Measurements from ENCODE around the gene PLEKHG4B. TPM values are rescaled to one million over a fixed set of nuclear protein-coding genes. Genes with fewer than 3 reads are reported as not detected.
A peak's percentile ranks its signal among the peaks of the same experiment; 100 is the strongest.

The PLEKHG4B gene
- total and polyA plus RNA-seq, 4 experiments from 2014 or later = not detected

DNA sequence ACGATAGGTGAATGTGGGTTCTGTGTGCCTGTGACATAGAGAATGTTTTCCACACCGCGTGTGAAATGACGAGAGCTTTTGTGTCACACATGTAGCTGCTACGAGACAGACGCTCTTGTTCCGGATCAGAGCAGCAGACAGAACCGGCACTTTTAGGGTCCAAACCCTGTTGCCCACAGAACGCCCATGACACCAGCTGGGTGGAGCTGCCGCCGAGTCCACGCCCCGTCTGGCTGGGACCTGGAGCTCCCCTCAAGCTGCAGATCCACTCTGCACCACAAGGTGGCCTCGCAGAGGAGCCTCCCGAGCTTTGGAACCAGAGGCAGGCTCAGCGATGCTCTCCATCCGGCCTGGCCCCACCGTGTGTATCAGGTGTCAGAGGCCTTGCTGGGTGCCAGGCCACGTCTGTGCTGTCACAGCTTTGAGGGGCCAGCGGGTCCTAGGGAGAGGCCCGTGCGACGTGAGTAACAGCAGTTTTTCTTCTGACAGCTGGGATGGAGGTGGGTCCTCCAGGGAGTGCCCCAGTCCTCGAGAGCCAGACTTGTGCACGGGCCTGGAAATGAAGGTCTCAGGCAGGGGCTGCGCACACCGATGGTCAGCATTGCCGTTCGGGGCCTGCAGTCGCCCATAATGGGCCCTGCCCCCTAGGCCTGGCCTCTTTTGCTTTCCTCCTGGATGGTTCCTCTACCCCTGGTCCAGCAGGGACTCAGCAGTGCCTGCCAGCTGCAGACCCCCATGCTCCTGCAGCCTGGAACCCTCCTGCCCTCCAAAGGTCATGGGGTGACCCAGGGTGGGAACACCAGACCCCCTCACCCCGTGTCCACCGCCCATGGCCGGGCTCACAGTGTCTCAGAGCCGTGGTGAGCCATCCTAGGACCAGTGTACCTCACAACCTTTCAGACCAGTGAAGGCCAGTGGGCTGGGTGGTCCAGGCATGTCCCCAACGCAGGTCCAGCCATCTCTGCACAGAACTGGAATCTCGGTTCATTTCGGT is 96.8 kb downstream of the PLEKHG4B start:
- peaks cover 4 to 11% (median 7%) of the 10 kb centered on the region in 4 donors for H3K4me1 Mint-ChIP-seq
- H3K36me3 ChIP-seq (ENCODE audit: insufficient read depth, low read length) = no peaks in the 10 kb centered on the region
- no peaks in the 10 kb centered on the region for H3K9me3 ChIP-seq (ENCODE audit: control insufficient read depth in 1 of 2, low read length in 2 of 2)
- peak; percentile 80 to 83 (median 82) for DNase-seq
- intact Hi-C loops (cut with micrococcal nuclease) = loop anchor here (1.0 kb wide), 2 partner anchors 32 to 237 kb away; no protein-coding TSS in a partner anchor
- H3K4me3 ChIP-seq (ENCODE audit: low read length in 2 of 2) = no peak overlapping the region
- peaks cover 8 to 15% of the 10 kb centered on the region in 2 donors for H3K27me3 Mint-ChIP-seq
- no peaks in the 10 kb centered on the region for H3K36me3 Mint-ChIP-seq
- H3K27ac ChIP-seq (ENCODE audit: low read depth, low read length) = no peak overlapping the region
- H3K9me3 Mint-ChIP-seq = peaks cover 0 to 3% (median 0%) of the 10 kb centered on the region in 8 donors
- peak overlapping the region in 4 of 8 donors; percentile 8 to 62 (median 44) for H3K4me3 Mint-ChIP-seq
- CTCF ChIA-PET (ENCODE audit: partially characterized antibody) = interaction anchor here (0.8 to 2.1 kb wide), 23 partner anchors 8 to 265 kb away, joined by 3 to 19 read pairs (median 4); partner anchors contain the start of genes CCDC127, PDCD6 and SDHA
- POLR2A ChIA-PET (ENCODE audit: partially characterized antibody) = interaction anchor here (1.1 to 1.2 kb wide), 3 partner anchors 26 to 82 kb away, joined by 3 to 18 read pairs (median 3); partner anchors contain the start of genes CCDC127, PDCD6 and SDHA
- H3K4me1 ChIP-seq (ENCODE audit: insufficient read depth, low read length) = peaks cover 10% of the 10 kb centered on the region
- peaks cover 6% of the 10 kb centered on the region for H3K27me3 ChIP-seq (ENCODE audit: insufficient read depth, low read length)
- peak overlapping the region in 6 of 7 donors; percentile 12 to 66 (median 34) for H3K27ac Mint-ChIP-seq

DNA sequence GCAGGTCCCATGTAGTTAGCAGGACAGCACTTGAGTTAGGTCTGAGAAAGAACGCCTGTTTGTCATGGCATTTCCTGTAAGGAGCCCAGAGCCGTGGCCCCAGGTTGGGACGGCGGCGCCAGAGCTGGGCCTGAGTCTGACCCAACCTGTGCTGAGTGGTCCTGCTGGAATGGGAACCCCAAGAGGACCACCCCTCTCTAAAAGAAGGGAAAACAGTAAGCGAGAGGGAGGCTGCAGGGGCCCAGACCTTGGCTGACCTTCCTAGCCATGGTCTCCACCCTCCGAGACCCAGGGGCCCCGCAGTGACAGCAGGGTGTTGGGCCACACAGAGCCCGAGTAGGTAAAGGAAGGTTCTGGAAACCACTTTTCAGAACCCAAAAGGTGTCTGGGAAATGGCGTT is 97.5 kb downstream of the PLEKHG4B start:
- Mint-ChIP-seq H3K4me1 (peaks cover 4 to 11% (median 7%) of the 10 kb centered on the region in 4 donors), H3K27me3 (peaks cover 8 to 15% of the 10 kb centered on the region in 2 donors), H3K36me3 (no peaks in the 10 kb centered on the region), H3K4me3 (no peak overlapping the region), H3K27ac (no peak overlapping the region), H3K9me3 (peaks cover 0 to 3% (median 0%) of the 10 kb centered on the region in 8 donors)
- POLR2A ChIA-PET (ENCODE audit: partially characterized antibody) = interaction anchor here (1.1 kb wide), 1 partner anchor 25 kb away, joined by 3 read pairs; no protein-coding TSS in a partner anchor
- Histone ChIP-seq H3K27me3 (ENCODE audit: insufficient read depth, low read length) (peaks cover 6% of the 10 kb centered on the region), H3K9me3 (ENCODE audit: control insufficient read depth in 1 of 2, low read length in 2 of 2) (no peaks in the 10 kb centered on the region), H3K4me3 (ENCODE audit: low read length in 2 of 2) (no peak overlapping the region), H3K27ac (ENCODE audit: low read depth, low read length) (no peak overlapping the region), H3K36me3 (ENCODE audit: insufficient read depth, low read length) (no peaks in the 10 kb centered on the region), H3K4me1 (ENCODE audit: insufficient read depth, low read length) (peaks cover 10% of the 10 kb centered on the region)
- CTCF ChIA-PET (ENCODE audit: partially characterized antibody) = interaction anchor here (1.3 to 1.5 kb wide), 2 partner anchors 9 to 30 kb away, joined by 6 read pairs; no protein-coding TSS in a partner anchor
- DNase-seq = no peak
- intact Hi-C loops (cut with micrococcal nuclease) = no loop called here

DNA sequence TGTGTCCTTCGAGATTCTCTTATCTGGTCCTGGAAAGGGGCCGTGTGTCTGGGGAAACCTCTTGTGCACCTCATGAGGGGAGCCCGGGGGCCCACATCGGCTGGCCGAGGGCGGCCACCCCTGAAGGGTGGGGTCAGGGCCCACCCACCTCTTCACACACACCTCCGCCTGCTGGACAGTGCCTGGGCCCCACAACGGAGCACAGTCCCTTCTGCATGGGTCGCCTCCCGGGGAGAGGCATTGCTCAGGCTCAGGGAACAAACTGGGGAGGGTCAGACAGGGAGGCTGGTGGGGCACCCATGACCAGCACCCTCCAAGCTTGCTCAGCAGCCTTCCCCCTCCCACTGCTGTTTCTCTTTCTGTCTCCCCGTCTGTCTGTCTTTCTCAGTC is 98.0 kb downstream of the PLEKHG4B start:
- no peaks in the 10 kb centered on the region for H3K36me3 Mint-ChIP-seq
- intact Hi-C loops (cut with micrococcal nuclease) = no loop called here
- Histone ChIP-seq H3K27ac (ENCODE audit: low read depth, low read length) (no peak overlapping the region), H3K4me1 (ENCODE audit: insufficient read depth, low read length) (peaks cover 10% of the 10 kb centered on the region), H3K36me3 (ENCODE audit: insufficient read depth, low read length) (no peaks in the 10 kb centered on the region), H3K4me3 (ENCODE audit: low read length in 2 of 2) (no peak overlapping the region), H3K27me3 (ENCODE audit: insufficient read depth, low read length) (peaks cover 6% of the 10 kb centered on the region), H3K9me3 (ENCODE audit: control insufficient read depth in 1 of 2, low read length in 2 of 2) (no peaks in the 10 kb centered on the region)
- H3K9me3 Mint-ChIP-seq = peaks cover 0 to 3% (median 0%) of the 10 kb centered on the region in 8 donors
- no peak overlapping the region for H3K4me3 Mint-ChIP-seq
- DNase-seq = no peak
- peak overlapping the region in 1 of 7 donors; percentile 14 for H3K27ac Mint-ChIP-seq
- peaks cover 4 to 11% (median 7%) of the 10 kb centered on the region in 4 donors for H3K4me1 Mint-ChIP-seq
- peaks cover 8 to 15% of the 10 kb centered on the region in 2 donors for H3K27me3 Mint-ChIP-seq
- CTCF ChIA-PET (ENCODE audit: partially characterized antibody) = interaction anchor here (1.2 kb wide), 1 partner anchor 241 kb away, joined by 3 read pairs; no protein-coding TSS in a partner anchor
- POLR2A ChIA-PET (ENCODE audit: partially characterized antibody) = no interaction called here

DNA sequence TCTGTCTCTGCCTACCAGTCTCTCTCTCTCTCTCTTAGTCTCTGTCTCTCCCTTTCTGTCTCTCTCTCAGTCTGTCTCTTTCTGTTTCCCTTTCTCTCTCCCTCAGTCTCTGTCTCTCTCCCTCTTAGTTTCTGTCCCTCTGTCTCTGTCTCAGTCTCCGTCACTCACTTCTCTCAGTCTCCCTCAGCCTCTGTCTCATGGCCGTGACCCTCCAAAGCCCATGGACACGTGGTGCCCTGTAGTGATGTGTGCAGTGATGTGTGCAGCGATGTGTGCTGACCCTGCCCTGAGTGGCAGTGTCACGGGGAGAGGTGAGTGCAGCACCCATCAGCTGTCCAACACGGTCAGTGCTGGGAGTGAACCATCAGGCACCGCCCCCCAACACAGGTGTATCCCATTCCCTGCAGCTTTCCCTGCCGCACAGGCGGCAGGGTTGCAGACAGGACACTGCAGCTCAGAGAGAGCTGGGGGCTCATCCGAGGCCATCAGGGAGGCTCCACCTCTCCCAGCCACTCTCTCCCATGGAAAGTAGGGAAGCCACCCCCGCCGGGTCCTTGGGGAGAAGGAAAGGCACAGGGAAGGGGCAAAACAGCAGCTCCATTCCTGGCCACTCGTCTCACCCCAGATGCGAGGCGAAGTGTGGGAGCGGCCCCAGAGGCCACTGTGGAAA is 98.5 kb downstream of the PLEKHG4B start:
- H3K9me3 ChIP-seq (ENCODE audit: control insufficient read depth in 1 of 2, low read length in 2 of 2) = no peaks in the 10 kb centered on the region
- Mint-ChIP-seq H3K9me3 (peaks cover 0 to 3% (median 0%) of the 10 kb centered on the region in 8 donors), H3K27me3 (peaks cover 8 to 15% of the 10 kb centered on the region in 2 donors), H3K27ac (peak overlapping the region in 1 of 7 donors; percentile 14), H3K4me1 (peaks cover 4 to 11% (median 7%) of the 10 kb centered on the region in 4 donors), H3K4me3 (no peak overlapping the region), H3K36me3 (no peaks in the 10 kb centered on the region)
- H3K4me3 ChIP-seq (ENCODE audit: low read length in 2 of 2) = no peak overlapping the region
- intact Hi-C loops (cut with micrococcal nuclease) = no loop called here
- ChIA-PET CTCF (ENCODE audit: partially characterized antibody) (interaction anchor here (0.8 to 1.2 kb wide), 2 partner anchors 13 to 240 kb away, joined by 3 read pairs; no protein-coding TSS in a partner anchor), POLR2A (ENCODE audit: partially characterized antibody) (interaction anchor here (1.2 kb wide), 1 partner anchor 28 kb away, joined by 3 read pairs; no protein-coding TSS in a partner anchor)
- peaks cover 6% of the 10 kb centered on the region for H3K27me3 ChIP-seq (ENCODE audit: insufficient read depth, low read length)
- H3K4me1 ChIP-seq (ENCODE audit: insufficient read depth, low read length) = peaks cover 10% of the 10 kb centered on the region
- no peak overlapping the region for H3K27ac ChIP-seq (ENCODE audit: low read depth, low read length)
- DNase-seq = no peak
- no peaks in the 10 kb centered on the region for H3K36me3 ChIP-seq (ENCODE audit: insufficient read depth, low read length)

DNA sequence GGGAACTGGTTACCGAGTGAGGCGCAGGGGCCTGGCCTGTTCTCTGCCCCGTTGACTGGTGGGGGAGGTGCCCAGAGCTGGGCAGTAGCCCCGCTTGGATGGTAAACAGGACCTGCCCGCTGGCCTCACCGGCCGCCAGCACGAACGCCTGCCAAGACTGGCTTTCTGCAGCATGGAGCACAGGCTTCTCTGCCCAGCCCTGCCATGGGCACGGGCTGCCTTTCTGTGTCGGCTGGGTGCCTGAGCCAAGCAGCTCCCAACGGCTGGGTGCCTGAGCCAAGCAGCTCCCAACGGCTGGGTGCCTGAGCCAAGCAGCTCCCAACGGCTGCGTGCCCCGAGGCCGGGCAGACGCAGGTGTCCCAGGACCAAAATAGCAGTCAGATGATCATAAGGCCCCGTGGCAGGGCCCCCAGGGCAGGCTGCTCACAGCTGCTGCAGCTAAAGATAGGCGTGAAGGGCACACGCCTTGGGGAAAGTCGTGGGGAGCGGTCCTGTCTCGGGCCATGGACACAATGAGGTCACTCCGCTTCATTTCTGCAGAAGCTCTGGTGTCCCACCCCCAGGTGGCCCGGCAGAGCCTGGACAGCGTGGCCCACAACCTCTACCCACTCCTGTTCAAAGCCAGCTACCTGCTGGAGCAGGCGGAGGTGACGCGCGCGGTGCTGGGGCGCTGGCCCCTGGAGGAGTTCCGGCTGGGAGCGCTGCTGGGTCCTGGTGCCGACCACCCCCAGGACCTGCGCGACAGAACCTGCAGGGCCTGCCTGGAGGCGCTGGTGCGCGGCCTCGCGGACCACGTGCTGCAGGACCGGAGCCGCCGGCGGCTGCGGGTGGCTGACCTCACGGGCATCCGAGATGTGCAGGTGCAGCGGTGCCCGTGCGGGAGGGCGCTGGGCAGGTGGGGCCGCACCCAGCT is 99.3 kb downstream of the PLEKHG4B start, which contains the start of gene LRRC14B:
TSS of gene LRRC14B (plus strand) at position 460 of the 913 bp plus-strand sequence. CDS start at position 504, 44 bp downstream.
- POLR2A ChIA-PET (ENCODE audit: partially characterized antibody) = interaction anchor here (1.2 kb wide), 1 partner anchor 27 kb away, joined by 3 read pairs; no protein-coding TSS in a partner anchor
- Mint-ChIP-seq H3K27ac (peak within 1 kb of the TSS in 1 of 7 donors; percentile 14), H3K36me3 (no peaks in the 10 kb centered on the region), H3K27me3 (peaks cover 8 to 15% of the 10 kb centered on the region in 2 donors), H3K4me1 (peaks cover 4 to 11% (median 7%) of the 10 kb centered on the region in 4 donors), H3K4me3 (peak within 1 kb of the TSS in 1 of 8 donors; percentile 5), H3K9me3 (peaks cover 0 to 3% (median 0%) of the 10 kb centered on the region in 8 donors)
- no peak for DNase-seq
- intact Hi-C loops (cut with micrococcal nuclease) = no loop called here
- no peaks in the 10 kb centered on the region for H3K36me3 ChIP-seq (ENCODE audit: insufficient read depth, low read length)
- H3K4me1 ChIP-seq (ENCODE audit: insufficient read depth, low read length) = peaks cover 10% of the 10 kb centered on the region
- CTCF ChIA-PET (ENCODE audit: partially characterized antibody) = interaction anchor here (0.8 to 1.2 kb wide), 2 partner anchors 13 to 240 kb away, joined by 3 read pairs; no protein-coding TSS in a partner anchor
- H3K27ac ChIP-seq (ENCODE audit: low read depth, low read length) = no peak within 1 kb of the TSS
- H3K4me3 ChIP-seq (ENCODE audit: low read length in 2 of 2) = no peak within 1 kb of the TSS
- no peaks in the 10 kb centered on the region for H3K9me3 ChIP-seq (ENCODE audit: control insufficient read depth in 1 of 2, low read length in 2 of 2)
- H3K27me3 ChIP-seq (ENCODE audit: insufficient read depth, low read length) = peaks cover 6% of the 10 kb centered on the region

Measured in CD4-positive, alpha-beta memory T cell (primary cell).